Heart left ventricle (tissue), 13 donors: ENCODE data around the gene PRKCSH.

Experiments
- CTCF ChIP-seq, 12 donors: fragments of 200-600 bp; sonication (generic) in 4 of 12; IDR thresholded peaks; one replicate each; pipeline versions ENCODE4 v1.5.0 to v1.8.0; 2018 to 2022; ENCODE audit warnings: antibody characterized with exemption in 12 of 12, mild to moderate bottlenecking in 5 of 12
- POLR2A ChIP-seq, 2 donors: fragments of 450-650 bp; IDR thresholded peaks; one replicate each; pipeline ENCODE4 v1.6.1; 2017; ENCODE audit warnings: antibody characterized with exemption in 2 of 2, mild to moderate bottlenecking in 2 of 2, moderate library complexity in 2 of 2
- donor health status: ischemic (EF 13 %, LVEDD 7.1; RV severe dilation, severe dysfunction).
- donor health status: DM: no; HTN: yes; CAD: no.
- donor health status: DM: no; HTN: no; CAD: no.
- donor health status: ischemic (EF 25% LVEDD 6.9; RV normal size, moderate dysfunction).
- donor health status: ischemic (EF 25% LVEDD 5.7; RV mildly dilated, moderate dysfunction).
- donor health status: ischemic (EF 35%, LVEDD 5.7; RV mildly dilated, moderate dysfunction).
- donor health status: nonischemic (EF 11% LVEDD 7.7; RV severe dilation, severe dysfunction).
- donor health status: DM: yes; HTN: yes; CAD: no.
- donor health status: PGD.
- donor health status: ischemic (EF 29% LVEDD 5.4; RV normal size, mild dysfunction).
- donor health status: nonischemic (EF 23%, LVEDD 6.1; RV moderate dilation, normal function).

DNA sequence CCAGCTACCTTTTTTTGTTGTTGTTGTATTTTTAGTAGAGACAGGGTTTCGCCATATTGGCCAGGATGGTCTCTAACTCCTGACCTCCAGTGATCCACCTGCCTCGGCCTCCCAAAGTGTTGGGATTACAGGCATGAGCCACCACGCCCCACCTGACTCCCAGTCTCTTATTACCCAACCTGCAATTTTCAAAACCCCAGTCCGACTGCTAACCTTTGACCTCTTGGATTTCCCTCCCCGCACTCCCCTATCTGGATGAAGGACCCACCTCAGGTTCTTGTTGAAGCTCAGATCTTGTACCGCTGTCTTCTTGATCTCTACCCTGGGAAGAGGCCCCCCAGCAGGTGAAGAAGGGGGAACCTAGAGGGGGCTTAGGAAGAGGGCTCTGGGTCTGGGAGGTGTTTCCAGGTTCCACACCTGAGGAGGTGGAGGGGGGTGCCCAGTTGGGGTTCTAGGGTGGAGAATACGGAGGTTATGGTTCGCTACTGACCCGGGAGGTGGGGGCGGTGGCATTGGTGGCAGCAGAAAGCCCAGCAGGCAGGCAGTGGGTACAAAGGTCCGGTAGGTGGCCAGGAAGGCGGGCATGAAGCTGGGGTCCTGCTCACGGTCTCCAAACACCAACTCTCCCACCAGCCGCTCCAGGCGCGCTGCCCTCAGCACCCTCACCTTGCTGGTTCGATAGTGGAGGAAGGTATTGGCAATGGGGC is 18.9 kb upstream of the PRKCSH start:
- no peak for TF ChIP-seq CTCF (IDR thresholded peaks at IDR 0.05)
- no peak for TF ChIP-seq POLR2A (IDR thresholded peaks at IDR 0.05)
